GM12878 (cell line): ENCODE data around the gene COL5A1. TPM values are rescaled to one million over a fixed set of nuclear protein-coding genes. Genes with fewer than 3 reads are reported as not detected.

ENCODE experiments used
- ATAC-seq: fragments of 200-7000 bp; cut with Tn5 transposase; 3 replicates; pipeline ENCODE4 v1.9.1; 2020; ENCODE audit warnings: mild to moderate bottlenecking, moderate library complexity
- BruUV-seq: library from RNA; stranded (reverse); fragments of 400-500 nt; replicated peaks from 2 replicates; lab custom pipeline; 2021; lab: Mats Ljungman, UMichigan
- CTCF ChIA-PET: fragments of 300-600 bp; sonication (Branson Sonifier 250); formaldehyde crosslinking; extraction: SDS; loops from one replicate; lab custom pipeline; 2021; ENCODE audit warnings: inconsistent platforms; lab: Yijun Ruan, JAX
- POLR2A ChIA-PET: fragments of 350-600 bp; formaldehyde crosslinking; extraction: SDS; loops from one replicate; lab custom pipeline; 2021; ENCODE audit warnings: inconsistent platforms; lab: Charles Lee
- RAD21 ChIA-PET: fragments of 300-600 bp; sonication (Branson Sonifier 250); formaldehyde crosslinking; loops from one replicate; lab custom pipeline; 2023; ENCODE audit warnings: antibody characterized with exemption; ENCODE audit not compliant: unreplicated experiment; lab: Charles Lee
- SMC1A ChIA-PET: fragments of 300-600 bp; sonication (Branson Sonifier 250); formaldehyde crosslinking; loops from one replicate; lab custom pipeline; 2023; ENCODE audit not compliant: unreplicated experiment, uncharacterized antibody; lab: Charles Lee
- DNase-seq: peaks from one replicate; pipeline ENCODE4 v3.0.0-alpha.2; 2011; ENCODE audit warnings: low read depth, low spot score
- FAIRE-seq: peaks from 3 replicates; lab custom pipeline; 2011; peaks lifted over from hg19 to GRCh38; lab: Jason Lieb, UNC
- H2AFZ ChIP-seq: 2 replicates; pipeline ENCODE4 v1.6.0; 2011; ENCODE audit warnings: low read depth, low read length, control low read depth; ENCODE audit not compliant: control insufficient read depth
- H3K27ac ChIP-seq: 2 replicates; pipeline ENCODE4 v1.5.1; 2011; ENCODE audit warnings: control low read depth; ENCODE audit not compliant: control insufficient read depth, insufficient read depth
- H3K27me3 ChIP-seq, 2 experiments: replicated peaks in 1 of 2; 2 replicates each; pipeline versions ENCODE4 v1.6.0 to v1.6.1; 2011; ENCODE audit warnings: low read length in 1 of 2; ENCODE audit not compliant: control insufficient read depth in 2 of 2, insufficient read depth in 2 of 2
- H3K36me3 ChIP-seq, 2 experiments: 2 replicates each; pipeline ENCODE4 v1.5.1; 2011; ENCODE audit warnings: low read length in 1 of 2; ENCODE audit not compliant: control insufficient read depth in 2 of 2, insufficient read depth in 2 of 2
- H3K4me1 ChIP-seq: 2 replicates; pipeline ENCODE4 v1.6.1; 2011; ENCODE audit warnings: mild to moderate bottlenecking, low read length, moderate library complexity, mixed read lengths; ENCODE audit not compliant: control insufficient read depth, insufficient read depth
- H3K4me2 ChIP-seq: 2 replicates; pipeline ENCODE4 v1.6.0; 2011; ENCODE audit warnings: control low read depth; ENCODE audit not compliant: control insufficient read depth, insufficient read depth
- H3K4me3 ChIP-seq: fragments of 200-600 bp; sonication (generic); 2 replicates; pipeline ENCODE4 v1.5.1; 2016
- H3K79me2 ChIP-seq: 2 replicates; pipeline ENCODE4 v1.6.0; 2011; ENCODE audit warnings: low read length; ENCODE audit not compliant: control insufficient read depth, insufficient read depth
- H3K9ac ChIP-seq: 2 replicates; pipeline ENCODE4 v1.8.0; 2011; ENCODE audit warnings: low read length, control low read depth, mixed read lengths; ENCODE audit not compliant: control insufficient read depth, insufficient read depth
- H3K9me3 ChIP-seq: replicated peaks from 3 replicates; pipeline ENCODE4 v1.5.1; 2011; ENCODE audit warnings: mild to moderate bottlenecking, low read length; ENCODE audit not compliant: control insufficient read depth, insufficient read depth
- H4K20me1 ChIP-seq: 2 replicates; pipeline ENCODE4 v1.6.0; 2011; ENCODE audit not compliant: control insufficient read depth, insufficient read depth
- DPF2 ChIP-seq: fragments of 450-650 bp; IDR thresholded peaks from 2 replicates; pipeline ENCODE4 v1.6.1; 2017; ENCODE audit warnings: mild to moderate bottlenecking
- MXI1 ChIP-seq: fragments of 150-350 bp; IDR thresholded peaks from 2 replicates; pipeline ENCODE4 v1.6.1; 2011; ENCODE audit warnings: low read depth, mild to moderate bottlenecking, inconsistent platforms, low read length, improper control_type of control experiment
- NR2C2 ChIP-seq: IDR thresholded peaks from 2 replicates; pipeline ENCODE4 v1.6.1; 2011; ENCODE audit warnings: borderline replicate concordance, low read depth; ENCODE audit not compliant: control insufficient read depth, insufficient read length
- PAX5 ChIP-seq: IDR thresholded peaks from 2 replicates; pipeline ENCODE4 v1.6.1; 2011; ENCODE audit warnings: low read depth, low read length, borderline replicate concordance
- RELB ChIP-seq: fragments of 450-650 bp; IDR thresholded peaks from 2 replicates; pipeline ENCODE4 v1.6.1; 2017; ENCODE audit warnings: low read depth, mild to moderate bottlenecking, moderate library complexity
- SREBF2 ChIP-seq: IDR thresholded peaks from 2 replicates; pipeline ENCODE4 v1.6.1; 2012; ENCODE audit warnings: mild to moderate bottlenecking, low read length
- TCF7 ChIP-seq: IDR thresholded peaks from 2 replicates; pipeline ENCODE4 v1.6.1; 2014; ENCODE audit warnings: antibody characterized with exemption, borderline replicate concordance
- ZBED1 ChIP-seq: IDR thresholded peaks from 2 replicates; pipeline ENCODE4 v1.6.1; 2016; ENCODE audit warnings: borderline replicate concordance
- WGBS: methylation state at CpG from one replicate; pipeline ENCODE4 v1.1.6; 2016; ENCODE audit warnings: low lambda C conversion rate; ENCODE audit not compliant: insufficient replicate concordance, insufficient coverage; ENCODE audit errors: missing lambda C conversion rate; 5-methylcytosine and 5-hydroxymethylcytosine counted together
- in situ Hi-C: fragments of 300-500 bp; cut with MboI; formaldehyde crosslinking; loops from 9 replicates; pipeline ENCODE4 v1.14.3; 2018; ENCODE audit warnings: mixed read lengths
- intact Hi-C: fragments of 100-400 bp; cut with micrococcal nuclease; formaldehyde crosslinking; loops from one replicate; pipeline ENCODE4 v1.14.2; 2022; ENCODE audit not compliant: unreplicated experiment
- polyA plus RNA-seq, 11 experiments: library from polyadenylated mRNA; depleted of rRNA in 4 of 11; unstranded in 6 of 11; stranded (reverse) in 5 of 11; fragments of >200 nt; fragmentation: Nextera tagmentation in 4 of 11; fragmentation: Illumina TruSeq in 1 of 11; extraction: Ambion mirVana in 4 of 11; extraction: Trizol in 1 of 11; gene quantifications; 1 replicate in 1 of 11; 2 replicates in 10 of 11; pipeline versions ENCODE4 v1.2.1 to v1.2.3, GENCODE V29; 2011 to 2016; ENCODE audit warnings: inconsistent platforms in 2 of 11, missing spikeins in 2 of 11, low read depth in 1 of 11
- total RNA-seq, 4 experiments: library from RNA; depleted of rRNA in 3 of 4; stranded (reverse); fragments of >200 nt in 3 of 4; fragmentation: Illumina TruSeq in 1 of 4; extraction: Trizol in 1 of 4; gene quantifications; 2 replicates each; pipeline versions ENCODE4 v1.2.1 to v1.2.3, GENCODE V29; 2013 to 2021

Gene COL5A1
- total and polyA plus RNA-seq, 10 of the 15 experiments (the other 5 are each of a cell fraction or from before 2014, with no cell fraction given), result under 0.01 to 0.15 (median 0.13) TPM; not detected in 4

- no peaks in the 10 kb centered on the region for H3K36me3 ChIP-seq
- POLR2A ChIA-PET, result no interaction called here
- intact Hi-C loops, result no loop called here
- no peak for TF ChIP-seq ZBED1
- no peak for TF ChIP-seq NR2C2
- TF ChIP-seq SREBF2, result no peak
- TF ChIP-seq TCF7, result no peak
- TF ChIP-seq RELB, result no peak
- no peak for TF ChIP-seq MXI1
- TF ChIP-seq DPF2, result no peak
- TF ChIP-seq PAX5, result no peak
- TF ChIP-seq, all 136 proteins: peak for 0
- Histone ChIP-seq H3K4me3 (no peak overlapping the region), H2AFZ (no peak overlapping the region), H3K79me2 (no peaks in the 10 kb centered on the region), H3K9me3 (no peaks in the 10 kb centered on the region), H4K20me1 (no peaks in the 10 kb centered on the region), H3K4me2 (no peak overlapping the region), H3K27me3 (no peaks in the 10 kb centered on the region; a peak in 1 of 4 replicates), H3K4me1 (no peaks in the 10 kb centered on the region), H3K9ac (no peak overlapping the region), H3K27ac (no peak overlapping the region)
- ATAC-seq (no peak), DNase-seq (no peak), FAIRE-seq (no peak)
- ChIA-PET CTCF (no interaction called here), SMC1A (no interaction called here), RAD21 (no interaction called here)
- 31% methylated on average over 9 of the region's 9 CpGs for WGBS
- no TSS peak for BruUV-seq
- in situ Hi-C loops, result no loop called here
Measured at GRCh38 chr9:134628354-134628736, 13.3 kb upstream of the COL5A1 start.
